ENCODE measurements around the gene DDX39A. TPM values are rescaled to one million over a fixed set of nuclear protein-coding genes. Genes with fewer than 3 reads are reported as not detected.
A peak's percentile ranks its signal among the peaks of the same experiment; 100 is the strongest.

The DDX39A gene
- total and polyA plus RNA-seq, 2 of the 13 experiments (the other 11 are each of a cell fraction or from before 2014, with no cell fraction given), result 34.6 to 90.4 TPM

DNA sequence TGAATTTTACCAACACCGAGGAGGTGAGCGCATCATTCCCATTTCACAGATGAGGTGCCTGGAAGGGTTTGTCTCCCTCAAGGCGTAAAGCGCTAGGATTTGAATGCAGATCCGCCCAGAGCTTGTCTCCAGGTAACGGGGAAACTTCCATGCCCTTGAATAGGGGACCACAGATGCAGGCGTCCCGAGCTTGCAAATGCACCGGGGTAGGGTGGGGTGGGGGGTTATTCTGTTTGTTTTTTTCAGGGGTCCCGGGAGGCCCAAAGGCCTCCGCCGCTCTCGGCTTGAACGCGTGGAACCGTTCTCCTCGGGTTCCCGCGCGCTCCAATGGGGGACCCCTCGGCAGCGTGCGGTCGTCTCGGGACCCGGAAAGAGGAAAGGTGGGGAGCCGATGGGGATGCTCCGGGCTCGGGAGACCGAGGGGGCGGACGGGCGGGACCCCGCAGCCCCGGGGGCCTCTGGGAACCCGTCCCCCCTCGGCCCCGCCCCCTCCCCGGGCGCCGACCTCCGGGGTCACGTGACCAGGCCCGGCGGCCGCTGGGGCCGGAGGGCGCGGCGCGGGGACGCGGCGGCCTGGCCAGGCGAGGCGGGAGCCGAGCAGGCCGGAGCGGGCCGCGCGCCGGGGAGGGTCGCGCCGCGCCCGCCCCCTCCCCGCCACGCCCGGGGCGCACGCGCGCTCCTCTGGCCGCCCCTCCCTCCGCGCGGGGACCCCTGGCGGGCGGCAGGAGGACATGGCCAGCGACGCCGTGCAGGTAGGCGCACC, 13.8 kb upstream of the DDX39A start, which contains the start of gene PKN1 (continued):
- TF ChIP-seq SP4 (CRISPR knock-in tag; IDR thresholded peaks at IDR 0.05) (no peak), ZNF329 (CRISPR knock-in tag; IDR thresholded peaks at IDR 0.05; ENCODE audit: low read depth) (no peak), ZFP37 (CRISPR knock-in tag; IDR thresholded peaks at IDR 0.05; ENCODE audit: borderline replicate concordance) (no peak), ZNF484 (CRISPR knock-in tag; IDR thresholded peaks at IDR 0.05; ENCODE audit: borderline replicate concordance, low read depth) (no peak), RCOR2 (CRISPR knock-in tag; IDR thresholded peaks at IDR 0.05) (0 out of 2 replicates have a peak, but pooled peaks have one; percentile 36), ZNF143 (CRISPR knock-in tag; IDR thresholded peaks at IDR 0.05) (peak; percentile 69), ZNF510 (CRISPR knock-in tag; IDR thresholded peaks at IDR 0.05; ENCODE audit: low read depth) (no peak), SRF (IDR thresholded peaks at IDR 0.05; ENCODE audit: low read depth, low read length) (no peak), KLF11 (CRISPR knock-in tag; IDR thresholded peaks at IDR 0.05) (no peak), ZNF451 (CRISPR knock-in tag; IDR thresholded peaks at IDR 0.05) (no peak), CCDC6 (CRISPR knock-in tag; IDR thresholded peaks at IDR 0.05) (no peak), SMAD9 (CRISPR knock-in tag; IDR thresholded peaks at IDR 0.05) (no peak), SCMH1 (CRISPR knock-in tag; IDR thresholded peaks at IDR 0.05; ENCODE audit: borderline replicate concordance) (no peak), ZNF629 (CRISPR knock-in tag; conservative IDR thresholded peaks at IDR 0.05) (peak; percentile 94), ZNF782 (CRISPR knock-in tag; IDR thresholded peaks at IDR 0.05; ENCODE audit: borderline replicate concordance) (no peak), RBM39 (IDR thresholded peaks at IDR 0.05; ENCODE audit: low read depth, low read length, poor library complexity, severe bottlenecking) (no peak), MAFK (conservative IDR thresholded peaks at IDR 0.05 in 1 of 2, IDR thresholded peaks at IDR 0.05 in 1 of 2; ENCODE audit: low read length in 2 of 2) (no peak), SETDB1 (CRISPR knock-in tag; IDR thresholded peaks at IDR 0.05; ENCODE audit: borderline replicate concordance) (no peak), PAF1 (CRISPR knock-in tag; IDR thresholded peaks at IDR 0.05) (no peak), ZSCAN9 (CRISPR knock-in tag; IDR thresholded peaks at IDR 0.05; ENCODE audit: borderline replicate concordance) (no peak), ZNF781 (CRISPR knock-in tag; IDR thresholded peaks at IDR 0.05; ENCODE audit: borderline replicate concordance, not compliant biosample characterization) (no peak)
- TF ChIP-seq, protein P1, sequence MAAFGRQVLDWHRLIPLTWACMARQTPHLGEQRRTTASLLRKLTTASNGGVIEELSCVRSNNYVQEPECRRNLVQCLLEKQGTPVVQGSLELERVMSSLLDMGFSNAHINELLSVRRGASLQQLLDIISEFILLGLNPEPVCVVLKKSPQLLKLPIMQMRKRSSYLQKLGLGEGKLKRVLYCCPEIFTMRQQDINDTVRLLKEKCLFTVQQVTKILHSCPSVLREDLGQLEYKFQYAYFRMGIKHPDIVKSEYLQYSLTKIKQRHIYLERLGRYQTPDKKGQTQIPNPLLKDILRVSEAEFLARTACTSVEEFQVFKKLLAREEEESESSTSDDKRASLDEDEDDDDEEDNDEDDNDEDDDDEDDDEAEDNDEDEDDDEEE (CRISPR knock-in tag; IDR thresholded peaks at IDR 0.05), result no peak
- TF ChIP-seq, protein P2, sequence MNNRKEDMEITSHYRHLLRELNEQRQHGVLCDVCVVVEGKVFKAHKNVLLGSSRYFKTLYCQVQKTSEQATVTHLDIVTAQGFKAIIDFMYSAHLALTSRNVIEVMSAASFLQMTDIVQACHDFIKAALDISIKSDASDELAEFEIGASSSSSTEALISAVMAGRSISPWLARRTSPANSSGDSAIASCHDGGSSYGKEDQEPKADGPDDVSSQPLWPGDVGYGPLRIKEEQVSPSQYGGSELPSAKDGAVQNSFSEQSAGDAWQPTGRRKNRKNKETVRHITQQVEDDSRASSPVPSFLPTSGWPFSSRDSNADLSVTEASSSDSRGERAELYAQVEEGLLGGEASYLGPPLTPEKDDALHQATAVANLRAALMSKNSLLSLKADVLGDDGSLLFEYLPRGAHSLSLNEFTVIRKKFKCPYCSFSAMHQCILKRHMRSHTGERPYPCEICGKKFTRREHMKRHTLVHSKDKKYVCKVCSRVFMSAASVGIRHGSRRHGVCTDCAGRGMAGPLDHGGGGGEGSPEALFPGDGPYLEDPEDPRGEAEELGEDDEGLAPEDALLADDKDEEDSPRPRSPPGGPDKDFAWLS (CRISPR knock-in tag; IDR thresholded peaks at IDR 0.05; ENCODE audit: borderline replicate concordance), result no peak
